ENCODE data around the gene KIAA1755. TPM values are rescaled to one million over a fixed set of nuclear protein-coding genes. Genes with fewer than 3 reads are reported as not detected.

The KIAA1755 gene
- total RNA-seq, 1 experiment from 2014 or later: not detected

- no peaks in the 10 kb centered on the region for H3K36me3 ChIP-seq (ENCODE audit: insufficient read depth, low read length, poor library complexity, severe bottlenecking)
- CTCF ChIA-PET: no interaction called here
- no peak overlapping the region for H3K4me3 ChIP-seq (ENCODE audit: low read depth, low read length, poor library complexity, severe bottlenecking)
- H3K4me1 ChIP-seq (ENCODE audit: insufficient read depth, low read length, poor library complexity, severe bottlenecking): no peaks in the 10 kb centered on the region
- H3K27ac ChIP-seq (ENCODE audit: low read depth, low read length, poor library complexity, severe bottlenecking): no peak overlapping the region
- no TSS peak for BruUV-seq (replicated peaks)
- H3K27me3 ChIP-seq (replicated peaks; ENCODE audit: insufficient read depth, low read depth, low read length, poor library complexity): peaks cover 12% of the 10 kb centered on the region
- intact Hi-C loops (cut with micrococcal nuclease; ENCODE audit: unreplicated experiment): no loop called here
- no peak for TF ChIP-seq CTCF (conservative IDR thresholded peaks at IDR 0.05; ENCODE audit: low read depth, low read length)
- TF ChIP-seq EZH2 (IDR thresholded peaks at IDR 0.05; ENCODE audit: borderline replicate concordance, low read depth, low read length, poor library complexity, severe bottlenecking): no peak
- POLR2A ChIA-PET (ENCODE audit: low non-redundant PET): no interaction called here
- DNase-seq (ENCODE audit: low spot score): no peak
- no peaks in the 10 kb centered on the region for H3K9me3 ChIP-seq (ENCODE audit: low read depth, low read length, poor library complexity, severe bottlenecking)
Measured at GRCh38 chr20:38181971-38182370, 78.6 kb downstream of the KIAA1755 start.

- ChIA-PET CTCF (no interaction called here), POLR2A (ENCODE audit: low non-redundant PET) (no interaction called here)
- intact Hi-C loops (cut with micrococcal nuclease; ENCODE audit: unreplicated experiment): no loop called here
- Histone ChIP-seq H3K27ac (ENCODE audit: low read depth, low read length, poor library complexity, severe bottlenecking) (no peak overlapping the region), H3K36me3 (ENCODE audit: insufficient read depth, low read length, poor library complexity, severe bottlenecking) (no peaks in the 10 kb centered on the region), H3K4me3 (ENCODE audit: low read depth, low read length, poor library complexity, severe bottlenecking) (no peak overlapping the region), H3K9me3 (ENCODE audit: low read depth, low read length, poor library complexity, severe bottlenecking) (no peaks in the 10 kb centered on the region), H3K27me3 (replicated peaks; ENCODE audit: insufficient read depth, low read depth, low read length, poor library complexity) (peaks cover 12% of the 10 kb centered on the region), H3K4me1 (ENCODE audit: insufficient read depth, low read length, poor library complexity, severe bottlenecking) (no peaks in the 10 kb centered on the region)
- BruUV-seq (replicated peaks): no TSS peak
- no peak for DNase-seq (ENCODE audit: low spot score)
- TF ChIP-seq EZH2 (IDR thresholded peaks at IDR 0.05; ENCODE audit: borderline replicate concordance, low read depth, low read length, poor library complexity, severe bottlenecking) (no peak), CTCF (conservative IDR thresholded peaks at IDR 0.05; ENCODE audit: low read depth, low read length) (no peak)
Measured at GRCh38 chr20:38181207-38181801, 79.2 kb downstream of the KIAA1755 start.

- ChIA-PET POLR2A (ENCODE audit: low non-redundant PET) (no interaction called here), CTCF (no interaction called here)
- Histone ChIP-seq H3K27ac (ENCODE audit: low read depth, low read length, poor library complexity, severe bottlenecking) (no peak overlapping the region), H3K27me3 (replicated peaks; ENCODE audit: insufficient read depth, low read depth, low read length, poor library complexity) (peaks cover 12% of the 10 kb centered on the region), H3K4me3 (ENCODE audit: low read depth, low read length, poor library complexity, severe bottlenecking) (no peak overlapping the region), H3K9me3 (ENCODE audit: low read depth, low read length, poor library complexity, severe bottlenecking) (no peaks in the 10 kb centered on the region), H3K4me1 (ENCODE audit: insufficient read depth, low read length, poor library complexity, severe bottlenecking) (no peaks in the 10 kb centered on the region), H3K36me3 (ENCODE audit: insufficient read depth, low read length, poor library complexity, severe bottlenecking) (no peaks in the 10 kb centered on the region)
- no TSS peak for BruUV-seq (replicated peaks)
- DNase-seq (ENCODE audit: low spot score): no peak
- intact Hi-C loops (cut with micrococcal nuclease; ENCODE audit: unreplicated experiment): no loop called here
- TF ChIP-seq EZH2 (IDR thresholded peaks at IDR 0.05; ENCODE audit: borderline replicate concordance, low read depth, low read length, poor library complexity, severe bottlenecking) (no peak), CTCF (conservative IDR thresholded peaks at IDR 0.05; ENCODE audit: low read depth, low read length) (no peak)
Measured at GRCh38 chr20:38180781-38181180, 79.8 kb downstream of the KIAA1755 start.
